Spleen (tissue), 7 donors: ENCODE measurements around the gene TGM1.

Source experiments
- POLR2A ChIP-seq, 3 donors: fragments of 450-650 bp; IDR thresholded peaks; one replicate each; pipeline ENCODE4 v1.5.1; 2017; ENCODE audit warnings: antibody characterized with exemption in 3 of 3, mild to moderate bottlenecking in 1 of 3
- TF ChIP-seq, protein P1 (sequence below), 11 experiments: fragments of 200-600 bp in 7 of 11; fragments of 450-650 bp in 4 of 11; sonication (generic) in 4 of 11; IDR thresholded peaks in 8 of 11; conservative IDR thresholded peaks in 3 of 11; 1 replicate in 7 of 11; 2 replicates in 4 of 11; pipeline versions ENCODE4 v1.4.0 to v1.8.0; 2016 to 2021; ENCODE audit warnings: antibody characterized with exemption in 11 of 11, inconsistent platforms in 4 of 11, mild to moderate bottlenecking in 1 of 11
- donor health status: DM: no; HTN: no; CAD: no; lungs with moderate emphysema.
- donor health status: DM: no; HTN: no; CAD: no.
- donor health status: DM: no; HTN: no; CAD: no.

- TF ChIP-seq, protein P1, sequence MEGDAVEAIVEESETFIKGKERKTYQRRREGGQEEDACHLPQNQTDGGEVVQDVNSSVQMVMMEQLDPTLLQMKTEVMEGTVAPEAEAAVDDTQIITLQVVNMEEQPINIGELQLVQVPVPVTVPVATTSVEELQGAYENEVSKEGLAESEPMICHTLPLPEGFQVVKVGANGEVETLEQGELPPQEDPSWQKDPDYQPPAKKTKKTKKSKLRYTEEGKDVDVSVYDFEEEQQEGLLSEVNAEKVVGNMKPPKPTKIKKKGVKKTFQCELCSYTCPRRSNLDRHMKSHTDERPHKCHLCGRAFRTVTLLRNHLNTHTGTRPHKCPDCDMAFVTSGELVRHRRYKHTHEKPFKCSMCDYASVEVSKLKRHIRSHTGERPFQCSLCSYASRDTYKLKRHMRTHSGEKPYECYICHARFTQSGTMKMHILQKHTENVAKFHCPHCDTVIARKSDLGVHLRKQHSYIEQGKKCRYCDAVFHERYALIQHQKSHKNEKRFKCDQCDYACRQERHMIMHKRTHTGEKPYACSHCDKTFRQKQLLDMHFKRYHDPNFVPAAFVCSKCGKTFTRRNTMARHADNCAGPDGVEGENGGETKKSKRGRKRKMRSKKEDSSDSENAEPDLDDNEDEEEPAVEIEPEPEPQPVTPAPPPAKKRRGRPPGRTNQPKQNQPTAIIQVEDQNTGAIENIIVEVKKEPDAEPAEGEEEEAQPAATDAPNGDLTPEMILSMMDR (IDR thresholded peaks at IDR 0.05 in 8 of 11, conservative IDR thresholded peaks at IDR 0.05 in 3 of 11), result no peak
- no peak for TF ChIP-seq POLR2A (IDR thresholded peaks at IDR 0.05)
These were observed 56.5 kb downstream of the TGM1 start for GRCh38 chr14:24206260-24207103.
